Adrenal gland (tissue), 12 donors: ENCODE data around the gene MARVELD3. TPM values are rescaled to one million over a fixed set of nuclear protein-coding genes. Genes with fewer than 3 reads are reported as not detected.

Experiments
- DNase-seq, 7 donors: peaks; one replicate each; pipeline ENCODE4 v3.0.0-alpha.2; 2019 to 2020
- H3K27ac ChIP-seq, 5 donors: fragments of 200-600 bp; sonication (generic) in 4 of 5; 1 replicate in 3 of 5; 2 replicates in 2 of 5; pipeline versions ENCODE4 v1.5.1 to v1.8.0; 2016 to 2020; ENCODE audit warnings: mild to moderate bottlenecking in 1 of 5
- H3K27me3 ChIP-seq: fragments of 200-600 bp; 2 replicates; pipeline ENCODE4 v1.8.0; 2021
- H3K36me3 ChIP-seq, 2 donors: fragments of 200-600 bp; replicated peaks in 1 of 2; 1 replicate in 1 of 2; 2 replicates in 1 of 2; pipeline versions ENCODE4 v1.5.1 to v1.8.0; 2018 to 2022
- H3K4me1 ChIP-seq, 2 donors: fragments of 200-600 bp; replicated peaks in 1 of 2; 1 replicate in 1 of 2; 2 replicates in 1 of 2; pipeline versions ENCODE4 v1.5.1 to v1.8.0; 2018 to 2021
- H3K4me3 ChIP-seq, 4 donors: fragments of 200-600 bp; sonication (generic) in 3 of 4; one replicate each; pipeline ENCODE4 v1.5.1; 2016 to 2018
- H3K9me3 ChIP-seq, 3 donors: fragments of 200-600 bp; sonication (generic) in 1 of 3; replicated peaks in 1 of 3; 1 replicate in 2 of 3; 2 replicates in 1 of 3; pipeline versions ENCODE4 v1.5.1 to v1.8.0; 2016 to 2021
- POLR2A ChIP-seq, 2 donors: fragments of 450-650 bp; IDR thresholded peaks; one replicate each; pipeline ENCODE4 v1.6.1; 2017; ENCODE audit warnings: antibody characterized with exemption in 2 of 2, mild to moderate bottlenecking in 2 of 2, moderate library complexity in 1 of 2
- WGBS, 4 donors: extraction: QIAGEN DNeasy Blood & Tissue Kit in 2 of 4; methylation state at CpG; one replicate each; pipeline versions ENCODE4 v1.1.5 to v1.1.7; 2013 to 2017; 5-methylcytosine and 5-hydroxymethylcytosine counted together
- intact Hi-C, 2 donors: fragments of 100-400 bp; cut with DNase I; formaldehyde crosslinking; loops; one replicate each; pipeline versions ENCODE4 v1.14.1 to v1.15.0; 2022 to 2023
- polyA plus RNA-seq, 3 donors: library from polyadenylated mRNA; stranded (reverse); fragments of 200-250 nt in 2 of 3; fragments of 350-450 nt in 1 of 3; fragmentation: Illumina TruSeq in 1 of 3; extraction: RNeasy Lipid Tissue Mini Kit (QIAGEN cat#74804) in 1 of 3; gene quantifications; one replicate each; pipeline ENCODE4 v1.2.3, GENCODE V29; 2013 to 2014
- total RNA-seq, 9 donors: library from RNA; depleted of rRNA in 4 of 9; stranded (reverse); fragments of >200 nt in 4 of 9; fragments of 120-200 nt in 1 of 9; fragmentation: NEBNext Ultra II Directional in 1 of 9; extraction: Animal tissue kit (Norgen Biotek cat#: 25700) in 1 of 9; gene quantifications; one replicate each; pipeline versions ENCODE4 v1.1.0 to v1.2.4, GENCODE V29; 2013 to 2023
- TF ChIP-seq, protein P1 (sequence below), 6 experiments: fragments of 450-650 bp in 4 of 6; fragments of 200-600 bp in 2 of 6; sonication (generic) in 1 of 6; IDR thresholded peaks; 1 replicate in 5 of 6; 2 replicates in 1 of 6; pipeline versions ENCODE4 v1.5.1 to v1.8.0; 2016 to 2021; ENCODE audit warnings: antibody characterized with exemption in 6 of 6, mild to moderate bottlenecking in 2 of 6, moderate library complexity in 1 of 6
- donor health status: healthy with polysubstance abuse.
- donor health status: Bipolar disorder and iron deficiency.
- donor health status: DM: yes; HTN: yes; CAD: no.
- donor health status: DM: no; HTN: no; CAD: no.
- donor health status: DM: no; HTN: no; CAD: no.
- donor health status: DM: yes; HTN: yes; CAD: no.

Gene MARVELD3
- total and polyA plus RNA-seq, 12 donors = 0.07 to 0.27 (median 0.17) TPM; not detected in 6

DNA sequence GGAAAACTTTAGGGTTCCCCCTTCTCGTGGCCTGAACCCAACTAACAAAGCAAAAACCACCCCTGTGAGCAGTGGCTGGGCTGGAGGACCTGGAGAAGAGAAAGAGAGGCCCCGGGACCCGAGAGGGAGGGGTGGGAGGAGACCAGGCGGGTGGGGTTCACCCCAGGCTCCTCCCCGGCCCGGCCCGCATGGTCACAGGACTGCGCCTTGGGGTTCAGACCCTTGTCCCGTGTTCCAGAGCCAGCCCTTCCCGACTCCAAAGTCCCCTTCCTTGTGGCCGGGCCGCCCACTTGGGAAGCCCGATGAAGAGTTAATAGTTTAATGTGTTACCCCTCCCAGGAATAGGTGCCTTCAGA is 852 bp downstream of the MARVELD3 start:
- 6 to 13% (median 11%) methylated on average over 4 to 13 of the region's 13 CpGs for WGBS, 4 donors

DNA sequence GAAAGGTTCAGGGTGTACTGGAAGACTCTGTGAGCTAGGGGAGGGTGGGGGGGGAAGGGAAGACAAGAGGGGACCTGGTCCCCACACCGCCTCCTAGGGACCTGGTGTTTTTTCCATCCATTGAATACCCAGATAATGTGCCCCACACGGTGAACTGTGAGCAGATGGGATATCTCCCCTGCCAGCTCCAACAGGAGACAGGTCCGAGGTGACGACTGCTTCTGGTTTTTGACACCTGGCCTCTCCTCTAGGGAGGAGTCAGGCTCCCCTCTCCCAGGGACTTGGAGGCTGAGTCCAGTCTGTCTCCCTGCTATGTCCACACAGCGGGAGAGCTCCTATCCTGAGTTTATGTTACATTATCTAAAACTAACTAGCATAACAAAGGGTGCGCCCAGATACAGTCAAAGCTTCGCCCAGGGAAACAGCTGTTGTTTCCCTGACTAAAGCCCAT is 1.8 kb downstream of the MARVELD3 start:
- Histone ChIP-seq H3K27me3 (peaks cover 18% of the 10 kb centered on the region), H3K4me3 (no peak overlapping the region)
- intact Hi-C loops = no loop called here

More for the DNA sequence above, 852 bp downstream of the MARVELD3 start:
- no peak for TF ChIP-seq POLR2A (IDR thresholded peaks at IDR 0.05)
- TF ChIP-seq, protein P1, sequence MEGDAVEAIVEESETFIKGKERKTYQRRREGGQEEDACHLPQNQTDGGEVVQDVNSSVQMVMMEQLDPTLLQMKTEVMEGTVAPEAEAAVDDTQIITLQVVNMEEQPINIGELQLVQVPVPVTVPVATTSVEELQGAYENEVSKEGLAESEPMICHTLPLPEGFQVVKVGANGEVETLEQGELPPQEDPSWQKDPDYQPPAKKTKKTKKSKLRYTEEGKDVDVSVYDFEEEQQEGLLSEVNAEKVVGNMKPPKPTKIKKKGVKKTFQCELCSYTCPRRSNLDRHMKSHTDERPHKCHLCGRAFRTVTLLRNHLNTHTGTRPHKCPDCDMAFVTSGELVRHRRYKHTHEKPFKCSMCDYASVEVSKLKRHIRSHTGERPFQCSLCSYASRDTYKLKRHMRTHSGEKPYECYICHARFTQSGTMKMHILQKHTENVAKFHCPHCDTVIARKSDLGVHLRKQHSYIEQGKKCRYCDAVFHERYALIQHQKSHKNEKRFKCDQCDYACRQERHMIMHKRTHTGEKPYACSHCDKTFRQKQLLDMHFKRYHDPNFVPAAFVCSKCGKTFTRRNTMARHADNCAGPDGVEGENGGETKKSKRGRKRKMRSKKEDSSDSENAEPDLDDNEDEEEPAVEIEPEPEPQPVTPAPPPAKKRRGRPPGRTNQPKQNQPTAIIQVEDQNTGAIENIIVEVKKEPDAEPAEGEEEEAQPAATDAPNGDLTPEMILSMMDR (IDR thresholded peaks at IDR 0.05) = no peak
- no peak for DNase-seq
- H3K36me3 ChIP-seq = no peaks in the 10 kb centered on the region
- no peak overlapping the region for H3K27ac ChIP-seq
- H3K27me3 ChIP-seq = peaks cover 18% of the 10 kb centered on the region
- peaks cover 9 to 12% of the 10 kb centered on the region in 2 donors for H3K4me1 ChIP-seq
- intact Hi-C loops = no loop called here
- H3K9me3 ChIP-seq = no peaks in the 10 kb centered on the region
- H3K4me3 ChIP-seq = peak overlapping the region in 1 of 4 donors; percentile 48

DNA sequence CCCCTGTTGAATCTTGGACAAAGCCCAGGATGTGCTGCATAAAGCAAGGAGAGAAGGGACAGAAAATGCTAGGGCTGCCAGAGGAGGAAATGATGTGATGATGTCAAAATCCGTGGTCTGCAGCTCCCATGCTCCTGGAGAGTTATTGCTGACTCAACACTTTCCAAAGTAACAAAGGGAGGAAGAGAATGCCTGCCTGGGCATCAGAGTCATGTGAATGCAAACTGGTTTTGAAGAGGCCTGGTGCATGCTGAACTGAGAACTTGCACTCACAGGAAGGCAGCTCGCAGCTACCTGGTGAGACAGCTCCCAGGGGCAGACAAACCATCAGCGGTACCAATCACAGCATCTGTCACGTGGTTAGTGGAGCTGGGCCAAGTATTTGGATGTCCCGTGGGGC is 2.8 kb downstream of the MARVELD3 start:
- H3K4me3 ChIP-seq = no peak overlapping the region
- 52 to 70% (median 62%) methylated on average over 5 of the region's 5 CpGs for WGBS, 4 donors
- no peaks in the 10 kb centered on the region for H3K9me3 ChIP-seq
- H3K27ac ChIP-seq = no peak overlapping the region
- intact Hi-C loops = no loop called here
- no peaks in the 10 kb centered on the region for H3K36me3 ChIP-seq
- peak in 1 of 7 donors; percentile 15 for DNase-seq
- peaks cover 18% of the 10 kb centered on the region for H3K27me3 ChIP-seq
- H3K4me1 ChIP-seq = peaks cover 9 to 12% of the 10 kb centered on the region in 2 donors
- TF ChIP-seq, protein P1 (IDR thresholded peaks at IDR 0.05) = no peak
- TF ChIP-seq POLR2A (IDR thresholded peaks at IDR 0.05) = no peak

More for the DNA sequence above, 1.8 kb downstream of the MARVELD3 start:
- 69 to 73% (median 72%) methylated on average over 5 to 7 of the region's 7 CpGs for WGBS, 4 donors
- no peak for TF ChIP-seq POLR2A (IDR thresholded peaks at IDR 0.05)
- TF ChIP-seq, protein P1 (IDR thresholded peaks at IDR 0.05) = no peak
- no peaks in the 10 kb centered on the region for H3K9me3 ChIP-seq
- peaks cover 9 to 12% of the 10 kb centered on the region in 2 donors for H3K4me1 ChIP-seq
- DNase-seq = no peak
- H3K36me3 ChIP-seq = no peaks in the 10 kb centered on the region
- H3K27ac ChIP-seq = no peak overlapping the region

DNA sequence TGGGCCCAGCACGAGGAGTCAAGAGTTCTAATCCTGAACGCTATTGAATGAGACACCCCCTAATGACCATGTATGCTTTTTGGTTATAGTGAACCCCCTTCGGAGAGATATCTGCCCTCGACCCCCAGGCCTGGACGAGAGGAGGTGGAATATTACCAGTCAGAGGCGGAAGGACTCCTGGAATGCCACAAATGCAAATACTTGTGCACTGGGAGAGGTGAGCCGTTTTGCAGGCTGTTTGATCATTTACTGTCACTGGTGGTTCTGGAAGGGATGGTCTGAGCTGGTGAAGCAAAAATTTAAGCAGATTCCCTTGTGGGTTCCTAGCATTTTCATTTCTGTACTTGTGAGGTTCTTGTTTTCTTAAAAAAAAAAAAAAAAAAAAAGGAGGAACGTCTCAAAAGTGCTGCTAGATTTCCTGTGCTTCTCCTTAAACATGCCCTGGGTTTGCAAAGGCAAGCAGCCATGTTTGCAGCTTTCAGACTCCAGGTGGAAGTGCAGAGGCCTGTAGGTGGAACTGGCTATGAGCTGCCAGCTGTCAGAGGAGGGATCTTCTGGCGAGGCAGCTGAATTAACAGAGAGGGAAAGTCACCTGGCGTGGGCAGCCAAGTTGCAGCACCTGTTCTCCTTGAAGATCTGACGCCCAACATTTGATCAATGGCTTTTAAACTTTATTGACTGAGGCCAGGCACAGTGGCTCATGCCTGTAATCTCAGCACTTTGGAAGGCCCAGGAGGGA is 3.5 kb downstream of the MARVELD3 start:
- Histone ChIP-seq H3K4me3 (no peak overlapping the region), H3K36me3 (no peaks in the 10 kb centered on the region), H3K4me1 (peaks cover 9 to 12% of the 10 kb centered on the region in 2 donors), H3K9me3 (no peaks in the 10 kb centered on the region), H3K27ac (no peak overlapping the region), H3K27me3 (peaks cover 18% of the 10 kb centered on the region)
- 69 to 78% (median 75%) methylated on average over 11 of the region's 11 CpGs for WGBS, 4 donors
- no peak for TF ChIP-seq POLR2A (IDR thresholded peaks at IDR 0.05)
- TF ChIP-seq, protein P1 (IDR thresholded peaks at IDR 0.05) = no peak
- DNase-seq = no peak
- intact Hi-C loops = no loop called here
